ENCODE results near the gene HTRA2.
A peak's percentile ranks its signal among the peaks of the same experiment; 100 is the strongest.

HTRA2 gene

DNA sequence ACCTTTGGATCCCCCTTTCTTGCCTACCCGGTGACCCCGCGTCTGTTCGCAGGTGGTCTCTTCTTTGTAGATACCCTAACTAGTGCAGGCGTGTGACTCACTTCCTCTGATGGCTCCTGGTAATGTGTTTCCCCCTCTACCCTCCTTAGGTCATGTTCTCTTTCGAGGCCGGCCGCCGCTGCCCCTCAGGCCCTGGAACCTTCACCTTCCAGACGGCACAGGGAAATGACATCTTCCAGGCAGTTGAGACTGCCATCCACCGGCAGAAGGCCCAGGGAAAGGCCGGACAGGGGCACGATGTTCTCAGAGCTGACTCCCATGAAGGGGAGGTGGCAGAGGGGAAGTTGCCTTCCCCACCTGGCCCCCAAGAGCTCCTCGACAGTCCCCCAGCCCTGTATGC lies 26.4 kb downstream of the HTRA2 start:
- TF ChIP-seq, protein P1, sequence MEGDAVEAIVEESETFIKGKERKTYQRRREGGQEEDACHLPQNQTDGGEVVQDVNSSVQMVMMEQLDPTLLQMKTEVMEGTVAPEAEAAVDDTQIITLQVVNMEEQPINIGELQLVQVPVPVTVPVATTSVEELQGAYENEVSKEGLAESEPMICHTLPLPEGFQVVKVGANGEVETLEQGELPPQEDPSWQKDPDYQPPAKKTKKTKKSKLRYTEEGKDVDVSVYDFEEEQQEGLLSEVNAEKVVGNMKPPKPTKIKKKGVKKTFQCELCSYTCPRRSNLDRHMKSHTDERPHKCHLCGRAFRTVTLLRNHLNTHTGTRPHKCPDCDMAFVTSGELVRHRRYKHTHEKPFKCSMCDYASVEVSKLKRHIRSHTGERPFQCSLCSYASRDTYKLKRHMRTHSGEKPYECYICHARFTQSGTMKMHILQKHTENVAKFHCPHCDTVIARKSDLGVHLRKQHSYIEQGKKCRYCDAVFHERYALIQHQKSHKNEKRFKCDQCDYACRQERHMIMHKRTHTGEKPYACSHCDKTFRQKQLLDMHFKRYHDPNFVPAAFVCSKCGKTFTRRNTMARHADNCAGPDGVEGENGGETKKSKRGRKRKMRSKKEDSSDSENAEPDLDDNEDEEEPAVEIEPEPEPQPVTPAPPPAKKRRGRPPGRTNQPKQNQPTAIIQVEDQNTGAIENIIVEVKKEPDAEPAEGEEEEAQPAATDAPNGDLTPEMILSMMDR (IDR thresholded peaks at IDR 0.05), result no peak
- H3K27ac ChIP-seq, result no peak overlapping the region

DNA sequence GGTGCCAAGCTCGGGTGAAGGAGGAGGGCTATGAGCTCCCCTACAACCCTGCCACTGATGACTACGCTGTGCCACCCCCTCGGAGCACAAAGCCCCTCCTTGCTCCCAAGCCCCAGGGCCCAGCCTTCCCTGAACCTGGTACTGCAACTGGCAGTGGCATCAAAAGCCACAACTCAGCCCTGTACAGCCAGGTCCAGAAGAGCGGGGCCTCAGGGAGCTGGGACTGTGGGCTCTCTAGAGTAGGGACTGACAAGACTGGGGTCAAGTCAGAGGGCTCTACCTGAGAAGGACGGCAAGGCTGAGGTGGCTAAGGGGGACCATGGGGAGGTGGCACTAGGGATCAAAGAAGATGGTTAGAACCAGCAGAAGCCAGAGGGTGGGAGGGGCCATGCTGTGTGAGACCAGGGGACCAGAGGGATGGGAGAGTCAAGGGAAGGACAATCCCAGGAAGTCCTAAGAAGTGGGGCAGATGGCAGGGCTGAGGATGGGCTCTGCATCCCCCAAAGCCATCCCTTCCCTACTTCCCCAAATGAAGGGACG lies 27.2 kb downstream of the HTRA2 start:
- no peak for TF ChIP-seq ZFX (IDR thresholded peaks at IDR 0.05; ENCODE audit: borderline replicate concordance)
- TF ChIP-seq, protein P1 (IDR thresholded peaks at IDR 0.05), result no peak
- no peak overlapping the region for H3K27ac ChIP-seq

DNA sequence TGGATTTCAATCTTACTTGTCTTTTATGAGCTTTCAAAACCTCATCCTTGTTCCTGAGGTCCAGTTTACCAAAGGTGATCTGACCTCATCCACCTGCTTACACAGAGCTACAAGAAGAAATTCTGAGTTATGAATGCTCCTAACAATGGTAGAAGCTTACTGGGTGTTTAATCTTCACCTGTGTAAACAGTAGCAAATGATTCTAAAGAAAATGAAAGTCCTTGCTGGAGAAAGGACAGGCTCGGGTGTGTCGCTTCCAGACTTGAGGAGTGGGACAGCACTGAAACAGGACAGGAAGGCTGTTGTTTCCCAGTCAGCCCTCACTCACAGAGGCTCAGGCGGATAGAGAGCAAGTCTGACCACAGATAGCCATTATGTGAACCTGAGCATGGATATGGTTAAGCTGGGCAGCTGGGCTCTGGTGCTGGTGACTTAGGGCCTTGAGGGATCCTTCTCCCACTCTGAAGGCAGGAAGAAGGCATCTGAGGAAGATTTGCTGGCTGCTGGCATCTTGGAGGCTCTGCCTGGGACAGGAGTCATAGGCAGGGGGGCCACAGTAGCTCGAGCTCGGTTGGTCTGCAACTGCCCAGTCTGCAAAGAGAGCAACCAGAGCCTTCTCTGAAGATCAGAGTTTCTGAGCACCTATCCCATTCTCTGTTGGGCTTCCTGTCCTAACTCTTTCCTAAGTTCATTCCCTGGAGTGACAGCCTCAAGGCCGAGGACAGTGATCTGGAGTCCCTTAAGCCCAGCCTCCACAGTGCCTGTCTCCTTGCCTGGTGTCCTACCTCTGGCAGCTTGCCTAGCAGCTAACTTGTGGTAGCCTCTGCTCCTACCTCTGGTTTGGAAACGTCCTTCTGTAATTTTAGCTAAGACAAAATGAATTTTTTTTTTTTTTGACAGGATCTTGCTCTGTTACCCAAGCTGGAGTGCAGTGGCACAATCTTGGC lies 28.8 kb downstream of the HTRA2 start:
- peak overlapping the region; percentile 67 for H3K27ac ChIP-seq
- no peak for TF ChIP-seq ZFX (IDR thresholded peaks at IDR 0.05; ENCODE audit: borderline replicate concordance)
- TF ChIP-seq, protein P1 (IDR thresholded peaks at IDR 0.05), result no peak

GRCh38 chr2:74559912-74560311 lies 30.2 kb downstream of the HTRA2 start:
- TF ChIP-seq ZFX (IDR thresholded peaks at IDR 0.05; ENCODE audit: borderline replicate concordance), result no peak
- TF ChIP-seq, protein P1 (IDR thresholded peaks at IDR 0.05), result no peak

DNA sequence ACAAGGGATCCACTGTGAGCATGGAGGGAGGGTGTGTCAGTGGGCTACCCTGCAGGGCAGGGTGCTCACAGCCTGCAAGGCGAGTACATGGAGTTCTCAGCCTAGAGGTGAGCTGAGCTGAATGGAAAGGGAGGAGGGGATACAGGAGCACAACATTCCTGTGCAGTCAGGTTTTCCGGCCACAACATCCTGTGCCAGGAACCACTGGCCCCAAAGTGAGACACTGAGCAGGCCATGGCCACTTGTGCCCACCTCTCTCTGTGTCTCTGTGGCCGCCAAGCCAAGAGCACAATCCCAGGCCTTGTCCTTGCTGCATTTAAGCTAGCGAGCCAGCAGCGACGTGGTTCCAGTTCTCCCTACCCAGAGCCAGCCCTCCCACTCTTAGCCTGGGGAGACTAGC lies 30.9 kb downstream of the HTRA2 start:
- TF ChIP-seq, protein P1 (IDR thresholded peaks at IDR 0.05), result no peak
- no peak for TF ChIP-seq ZFX (IDR thresholded peaks at IDR 0.05; ENCODE audit: borderline replicate concordance)
- H3K27ac ChIP-seq, result peak overlapping the region; percentile 67

More at GRCh38 chr2:74559912-74560311, 30.2 kb downstream of the HTRA2 start:
- H3K27ac ChIP-seq, result peak overlapping the region; percentile 67

GRCh38 chr2:74561022-74561421 lies 31.3 kb downstream of the HTRA2 start:
- peak overlapping the region; percentile 67 for H3K27ac ChIP-seq

DNA sequence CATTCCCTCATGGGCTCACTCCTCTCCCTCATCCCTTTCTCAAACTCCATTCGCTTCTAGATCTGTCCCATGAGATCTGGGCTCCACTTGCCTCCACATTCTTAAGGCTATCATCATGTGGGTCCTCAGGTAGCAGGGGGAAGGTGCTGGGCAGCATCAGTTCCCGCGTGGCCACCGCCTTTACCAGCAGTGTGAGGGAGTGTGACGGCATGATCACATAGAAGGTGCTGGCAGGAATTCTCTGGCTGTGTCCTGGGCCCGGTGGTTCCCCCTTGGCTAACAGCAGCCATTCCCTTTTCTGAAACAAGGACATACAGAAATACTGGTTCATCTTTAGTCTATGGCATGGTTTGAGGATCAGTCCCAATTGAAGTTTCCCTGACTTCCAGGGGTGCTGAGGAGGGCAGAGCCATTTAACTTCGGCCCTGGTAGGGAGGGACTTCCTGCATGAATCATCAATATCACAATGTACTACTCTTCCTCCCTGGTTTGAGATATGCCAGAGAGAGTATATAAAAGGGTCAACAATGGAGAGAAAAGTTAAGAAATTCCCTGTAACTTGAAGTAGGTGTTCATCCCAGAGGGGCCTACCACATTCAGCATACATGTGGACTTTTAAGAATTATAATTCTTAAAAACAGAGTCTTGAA lies 32.5 kb downstream of the HTRA2 start:
- no peak overlapping the region for H3K27ac ChIP-seq
- no peak for TF ChIP-seq ZFX (IDR thresholded peaks at IDR 0.05; ENCODE audit: borderline replicate concordance)
- TF ChIP-seq, protein P1 (IDR thresholded peaks at IDR 0.05), result no peak
